Muscle layer of colon (tissue), 2 donors: ENCODE measurements around the gene MAN2B2.
A peak's percentile ranks its signal among the peaks of the same experiment; 100 is the strongest.

ENCODE experiments used
- H3K27ac ChIP-seq: one replicate; pipeline ENCODE4 v1.7.0; 2013; ENCODE audit warnings: low read depth, mild to moderate bottlenecking, low read length, moderate library complexity
- H3K27me3 ChIP-seq, 2 donors: one replicate each; pipeline ENCODE4 v1.7.0; 2013; ENCODE audit warnings: low read length in 2 of 2, mild to moderate bottlenecking in 2 of 2; ENCODE audit not compliant: insufficient read depth in 2 of 2, control insufficient read depth in 1 of 2
- H3K36me3 ChIP-seq: one replicate; pipeline ENCODE4 v1.7.0; 2013; ENCODE audit warnings: mild to moderate bottlenecking, low read length; ENCODE audit not compliant: insufficient read depth
- H3K4me1 ChIP-seq: one replicate; pipeline ENCODE4 v1.7.0; 2013; ENCODE audit warnings: mild to moderate bottlenecking, low read length; ENCODE audit not compliant: insufficient read depth
- H3K4me3 ChIP-seq, 2 donors: one replicate each; pipeline ENCODE4 v1.7.0; 2013; ENCODE audit warnings: low read length in 2 of 2, low read depth in 1 of 2, mild to moderate bottlenecking in 1 of 2, moderate library complexity in 1 of 2
- H3K9ac ChIP-seq: one replicate; pipeline ENCODE4 v1.7.0; 2013; ENCODE audit warnings: low read length
- H3K9me3 ChIP-seq: one replicate; pipeline ENCODE4 v1.7.0; 2013; ENCODE audit warnings: mild to moderate bottlenecking, low read length
- donor health status: abdominal sarcoma.
- donor health status: Adenocarcinoma of cecum.

Gene MAN2B2

GRCh38 chr4:6574747-6575502 is at the start of gene MAN2B2:
MAN2B2 (plus strand) TSS chr4:6575189; CDS start chr4:6575211, 22 bp downstream.
- Histone ChIP-seq H3K27me3 (no peaks in the 10 kb centered on the region), H3K9me3 (no peaks in the 10 kb centered on the region), H3K36me3 (peaks cover 19% of the 10 kb centered on the region), H3K4me1 (peaks cover 7% of the 10 kb centered on the region), H3K27ac (peak within 1 kb of the TSS; percentile 76), H3K4me3 (peak within 1 kb of the TSS; percentile 85 to 88), H3K9ac (peak within 1 kb of the TSS; percentile 61)

DNA sequence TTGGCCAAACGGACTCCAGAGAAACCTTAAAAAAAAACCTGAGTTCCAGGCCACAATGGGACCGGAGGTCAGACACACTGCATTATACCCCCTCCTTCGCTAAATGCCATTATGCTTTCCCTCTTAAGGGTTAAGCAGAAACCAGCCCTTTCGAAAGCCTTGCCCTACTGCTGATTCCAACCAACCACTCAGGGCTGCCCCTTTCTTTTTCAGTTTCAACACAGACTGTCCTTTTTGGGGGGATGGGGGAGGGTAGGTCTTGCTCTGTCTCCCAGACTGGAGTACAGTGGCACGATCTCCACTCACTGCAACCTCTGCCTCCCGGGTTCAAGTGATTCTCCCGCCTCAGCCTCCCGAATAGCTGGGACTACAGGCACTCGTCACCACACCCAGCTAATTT is 49.5 kb upstream of the MAN2B2 start:
- Histone ChIP-seq H3K36me3 (no peaks in the 10 kb centered on the region), H3K27me3 (no peaks in the 10 kb centered on the region), H3K27ac (no peak overlapping the region), H3K9me3 (no peaks in the 10 kb centered on the region), H3K4me3 (no peak overlapping the region), H3K4me1 (no peaks in the 10 kb centered on the region), H3K9ac (no peak overlapping the region)

DNA sequence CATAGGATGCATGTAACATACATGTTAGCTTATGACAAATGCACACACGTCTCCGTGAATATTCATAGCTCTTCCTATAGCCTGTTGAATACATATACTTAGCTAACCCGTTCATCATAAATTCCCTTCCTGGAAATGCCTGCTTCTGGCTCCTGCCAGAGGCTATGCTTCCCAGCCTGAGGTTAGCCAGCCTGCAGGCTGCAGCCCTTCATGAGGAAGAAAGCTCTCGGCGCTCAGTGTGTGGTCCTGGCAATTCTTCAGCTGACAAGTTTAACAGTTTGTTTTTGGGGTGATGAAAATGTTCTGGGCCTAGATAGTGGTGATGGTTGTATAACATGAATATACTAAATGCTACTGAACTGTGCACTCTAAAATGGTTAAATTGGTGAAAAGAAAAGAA is 48.8 kb upstream of the MAN2B2 start:
- no peaks in the 10 kb centered on the region for H3K9me3 ChIP-seq
- H3K9ac ChIP-seq, result no peak overlapping the region
- H3K4me3 ChIP-seq, result no peak overlapping the region
- H3K36me3 ChIP-seq, result no peaks in the 10 kb centered on the region
- no peaks in the 10 kb centered on the region for H3K4me1 ChIP-seq
- H3K27me3 ChIP-seq, result no peaks in the 10 kb centered on the region
- H3K27ac ChIP-seq, result no peak overlapping the region

GRCh38 chr4:6526671-6527091 is 48.3 kb upstream of the MAN2B2 start:
- H3K4me1 ChIP-seq, result no peaks in the 10 kb centered on the region
- H3K36me3 ChIP-seq, result no peaks in the 10 kb centered on the region
- no peak overlapping the region for H3K27ac ChIP-seq
- no peaks in the 10 kb centered on the region for H3K9me3 ChIP-seq
- H3K9ac ChIP-seq, result no peak overlapping the region
- no peak overlapping the region for H3K4me3 ChIP-seq
- no peaks in the 10 kb centered on the region for H3K27me3 ChIP-seq

DNA sequence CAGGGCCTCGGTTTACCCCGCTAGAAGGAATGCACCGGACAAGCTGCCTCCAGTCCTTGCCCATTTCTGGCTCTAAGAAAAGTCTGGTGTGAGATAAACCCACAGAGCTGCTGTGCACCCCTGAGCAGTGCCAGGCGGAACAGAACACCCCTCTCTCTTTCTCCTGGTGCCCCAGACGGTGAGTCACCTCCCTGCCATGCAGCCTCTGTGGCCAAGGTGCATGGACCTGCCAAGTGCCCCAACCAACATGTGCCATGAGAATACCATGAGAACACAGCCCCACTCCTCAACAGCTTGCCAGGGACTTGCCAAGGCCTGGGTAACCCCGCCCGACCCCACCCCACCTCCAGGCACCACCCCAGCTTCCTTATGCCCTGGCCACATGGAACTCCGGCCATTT is 47.7 kb upstream of the MAN2B2 start:
- H3K36me3 ChIP-seq, result no peaks in the 10 kb centered on the region

DNA sequence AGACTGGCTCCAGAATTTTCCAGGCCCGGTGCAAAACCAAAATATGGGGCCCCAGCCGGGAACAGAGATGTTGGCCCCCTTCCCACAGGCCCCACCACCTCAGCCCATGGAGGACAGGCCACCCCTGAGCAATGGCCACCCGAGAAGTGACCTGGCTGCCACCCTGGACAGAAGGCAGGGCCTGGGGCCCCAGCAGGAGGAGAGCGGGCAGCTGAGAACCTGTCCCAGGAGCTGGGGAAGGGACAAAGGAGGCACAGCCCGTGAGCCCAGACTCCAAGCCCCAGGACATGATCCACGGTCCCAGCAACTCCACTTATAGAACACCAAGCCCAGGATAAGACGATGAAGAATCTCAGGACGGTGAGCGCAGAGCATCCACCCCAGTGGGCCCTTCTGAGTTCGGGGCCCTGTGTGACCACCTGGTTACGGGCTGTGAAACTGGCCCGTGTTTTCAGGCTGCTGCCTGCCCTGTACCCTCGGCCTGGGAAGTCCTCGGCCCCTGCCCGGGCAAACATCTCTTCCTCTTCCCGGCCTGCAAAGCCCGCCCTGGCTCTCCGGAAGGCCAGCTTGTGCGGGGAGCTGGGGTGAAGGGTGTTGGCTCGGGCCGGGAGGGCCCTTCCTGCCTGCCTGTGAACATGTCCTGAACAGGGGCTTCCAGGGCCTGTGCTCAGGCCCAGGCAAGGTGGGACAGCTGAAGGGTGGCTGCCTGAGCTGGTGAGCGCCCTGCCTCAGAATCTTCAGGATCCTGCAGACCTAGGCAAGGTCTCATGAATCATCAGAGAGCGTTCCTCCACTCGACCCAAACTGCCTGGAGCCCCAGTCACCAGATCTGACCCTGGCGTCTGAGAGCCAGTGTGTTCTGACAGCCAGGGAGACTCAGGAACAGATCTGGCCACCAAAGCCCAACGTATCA is 47.0 kb upstream of the MAN2B2 start:
- Histone ChIP-seq H3K4me3 (no peak overlapping the region), H3K27me3 (no peaks in the 10 kb centered on the region), H3K9me3 (no peaks in the 10 kb centered on the region), H3K9ac (no peak overlapping the region), H3K36me3 (no peaks in the 10 kb centered on the region), H3K4me1 (no peaks in the 10 kb centered on the region), H3K27ac (no peak overlapping the region)

More for the DNA sequence above, 47.7 kb upstream of the MAN2B2 start:
- no peak overlapping the region for H3K27ac ChIP-seq
- H3K4me1 ChIP-seq, result no peaks in the 10 kb centered on the region
- no peaks in the 10 kb centered on the region for H3K9me3 ChIP-seq
- H3K9ac ChIP-seq, result no peak overlapping the region
- H3K27me3 ChIP-seq, result no peaks in the 10 kb centered on the region
- H3K4me3 ChIP-seq, result no peak overlapping the region

DNA sequence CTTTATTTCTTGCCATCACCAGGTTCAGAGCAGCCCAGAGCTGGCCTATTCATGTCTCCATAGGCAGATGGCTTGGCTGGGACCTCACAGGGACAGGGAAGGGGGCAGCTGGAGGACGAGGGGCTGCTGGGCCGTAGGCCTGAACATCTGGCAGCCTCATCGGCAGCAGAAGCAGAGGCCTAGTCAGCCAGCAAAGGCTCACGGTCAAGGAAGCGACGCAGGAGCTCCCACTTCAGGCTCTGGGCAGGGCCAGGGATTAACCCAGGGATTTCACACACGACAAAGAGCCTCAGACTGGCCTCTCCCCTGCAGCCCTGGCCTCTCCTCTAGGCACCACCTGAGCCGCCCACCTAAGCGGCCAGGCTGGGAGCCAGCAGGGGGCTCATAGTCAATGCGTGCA is 46.0 kb upstream of the MAN2B2 start:
- no peaks in the 10 kb centered on the region for H3K27me3 ChIP-seq
- no peaks in the 10 kb centered on the region for H3K9me3 ChIP-seq
- H3K4me1 ChIP-seq, result no peaks in the 10 kb centered on the region
- no peaks in the 10 kb centered on the region for H3K36me3 ChIP-seq
- H3K9ac ChIP-seq, result no peak overlapping the region
- no peak overlapping the region for H3K27ac ChIP-seq
- H3K4me3 ChIP-seq, result no peak overlapping the region

GRCh38 chr4:6530301-6530700 is 44.7 kb upstream of the MAN2B2 start:
- no peak overlapping the region for H3K4me3 ChIP-seq
- H3K27me3 ChIP-seq, result no peaks in the 10 kb centered on the region
- no peaks in the 10 kb centered on the region for H3K36me3 ChIP-seq
- H3K9me3 ChIP-seq, result no peaks in the 10 kb centered on the region
- H3K27ac ChIP-seq, result no peak overlapping the region
- H3K4me1 ChIP-seq, result no peaks in the 10 kb centered on the region
- H3K9ac ChIP-seq, result no peak overlapping the region

DNA sequence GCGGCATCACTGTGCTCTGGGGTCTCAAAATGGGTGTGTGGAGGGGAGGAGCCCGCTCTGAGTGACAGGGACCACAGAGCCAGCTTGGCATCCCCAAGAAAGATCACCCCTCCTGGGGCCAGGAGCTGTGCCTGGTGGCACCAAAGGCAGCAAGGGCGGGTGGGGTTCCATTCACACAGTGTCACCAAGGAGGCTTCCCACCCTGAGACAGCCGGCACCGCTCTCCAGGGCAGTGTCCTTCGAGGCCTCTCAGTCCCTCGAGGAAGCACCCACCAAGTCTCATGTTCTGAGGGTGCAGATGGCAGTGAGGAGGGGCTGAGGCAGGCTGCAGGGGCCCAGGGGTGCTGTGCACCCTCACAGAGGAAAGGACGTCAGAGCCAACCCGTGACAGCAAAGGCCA is 44.0 kb upstream of the MAN2B2 start:
- Histone ChIP-seq H3K27me3 (no peaks in the 10 kb centered on the region), H3K27ac (no peak overlapping the region), H3K9ac (no peak overlapping the region), H3K36me3 (no peaks in the 10 kb centered on the region), H3K4me3 (no peak overlapping the region), H3K4me1 (no peaks in the 10 kb centered on the region), H3K9me3 (no peaks in the 10 kb centered on the region)

GRCh38 chr4:6532102-6532501 is 42.9 kb upstream of the MAN2B2 start:
- H3K9me3 ChIP-seq, result no peaks in the 10 kb centered on the region
- no peak overlapping the region for H3K4me3 ChIP-seq
- H3K4me1 ChIP-seq, result no peaks in the 10 kb centered on the region
- H3K27ac ChIP-seq, result no peak overlapping the region
- no peaks in the 10 kb centered on the region for H3K27me3 ChIP-seq
- no peak overlapping the region for H3K9ac ChIP-seq
- H3K36me3 ChIP-seq, result no peaks in the 10 kb centered on the region

GRCh38 chr4:6532658-6533057 is 42.3 kb upstream of the MAN2B2 start:
- no peak overlapping the region for H3K9ac ChIP-seq
- no peaks in the 10 kb centered on the region for H3K4me1 ChIP-seq
- no peaks in the 10 kb centered on the region for H3K27me3 ChIP-seq
- no peaks in the 10 kb centered on the region for H3K9me3 ChIP-seq
- no peak overlapping the region for H3K4me3 ChIP-seq
- H3K27ac ChIP-seq, result no peak overlapping the region
- no peaks in the 10 kb centered on the region for H3K36me3 ChIP-seq
